IPS DF 6.9 (cell line): Measurements from ENCODE around the gene RAD51B.

Source experiments
- DNase-seq: peaks from one replicate; pipeline ENCODE4 v3.0.0-alpha.2; 2013; ENCODE audit warnings: low read depth, low spot score
- H3K27ac ChIP-seq: one replicate; pipeline ENCODE4 v1.5.1; 2013; ENCODE audit warnings: low read length, control low read depth
- H3K27me3 ChIP-seq: 2 replicates; pipeline ENCODE4 v1.6.1; 2013; ENCODE audit warnings: mild to moderate bottlenecking, low read length; ENCODE audit not compliant: control insufficient read depth, insufficient read depth
- H3K36me3 ChIP-seq: 2 replicates; pipeline ENCODE4 v1.6.1; 2013; ENCODE audit warnings: low read length; ENCODE audit not compliant: control insufficient read depth, insufficient read depth
- H3K4me1 ChIP-seq: 2 replicates; pipeline ENCODE4 v1.6.1; 2013; ENCODE audit warnings: low read length; ENCODE audit not compliant: control insufficient read depth, insufficient read depth
- H3K4me3 ChIP-seq: 2 replicates; pipeline ENCODE4 v1.5.1; 2013; ENCODE audit warnings: mild to moderate bottlenecking, low read length
- H3K9me3 ChIP-seq: 2 replicates; pipeline ENCODE4 v1.6.1; 2013; ENCODE audit warnings: low read length, inconsistent platforms; ENCODE audit not compliant: control insufficient read depth, insufficient read depth
- WGBS: extraction: QIAGEN DNeasy Blood & Tissue Kit; methylation state at CpG from one replicate; pipeline ENCODE4 v1.1.7; 2013; ENCODE audit warnings: mixed read lengths, missing lambda C conversion rate; ENCODE audit not compliant: insufficient read length, insufficient coverage; 5-methylcytosine and 5-hydroxymethylcytosine counted together

The RAD51B gene

GRCh38 chr14:68685419-68686204, 866.0 kb downstream of the RAD51B start:
- Histone ChIP-seq H3K36me3 (0 out of 2 replicates have a peak, but pooled peaks cover 2% of the 10 kb centered on the region), H3K9me3 (no peaks in the 10 kb centered on the region), H3K27me3 (no peaks in the 10 kb centered on the region), H3K4me3 (no peak overlapping the region), H3K4me1 (peaks cover 5% of the 10 kb centered on the region; the same call in 1 of the 2 replicates), H3K27ac (no peak overlapping the region)
- WGBS: no CpG with 5 or more reads among the region's 12 CpGs
- DNase-seq: no peak

GRCh38 chr14:68686205-68686465, 866.6 kb downstream of the RAD51B start:
- Histone ChIP-seq H3K36me3 (0 out of 2 replicates have a peak, but pooled peaks cover 2% of the 10 kb centered on the region), H3K27me3 (no peaks in the 10 kb centered on the region), H3K4me3 (no peak overlapping the region), H3K27ac (no peak overlapping the region), H3K9me3 (no peaks in the 10 kb centered on the region), H3K4me1 (peaks cover 5% of the 10 kb centered on the region; the same call in 1 of the 2 replicates)
- no CpG with 5 or more reads among the region's 1 CpG for WGBS
- DNase-seq: no peak

GRCh38 chr14:68686724-68687123, 867.1 kb downstream of the RAD51B start:
- Histone ChIP-seq H3K9me3 (no peaks in the 10 kb centered on the region), H3K36me3 (0 out of 2 replicates have a peak, but pooled peaks cover 2% of the 10 kb centered on the region), H3K4me1 (peaks cover 4% of the 10 kb centered on the region; the same call in 1 of the 2 replicates), H3K4me3 (no peak overlapping the region), H3K27ac (no peak overlapping the region), H3K27me3 (no peaks in the 10 kb centered on the region)
- no peak for DNase-seq
- WGBS: no CpG with 5 or more reads among the region's 8 CpGs

GRCh38 chr14:68687746-68688145, 868.2 kb downstream of the RAD51B start:
- H3K9me3 ChIP-seq: no peaks in the 10 kb centered on the region
- no peak overlapping the region for H3K27ac ChIP-seq
- H3K36me3 ChIP-seq: 0 out of 2 replicates have a peak, but pooled peaks cover 2% of the 10 kb centered on the region
- H3K27me3 ChIP-seq: no peaks in the 10 kb centered on the region
- no peak overlapping the region for H3K4me3 ChIP-seq
- no peak for DNase-seq
- WGBS: no CpG with 5 or more reads among the region's 11 CpGs
- peaks cover 4% of the 10 kb centered on the region; the same call in 1 of the 2 replicates for H3K4me1 ChIP-seq

GRCh38 chr14:68688872-68689371, 869.3 kb downstream of the RAD51B start:
- WGBS: no CpG with 5 or more reads among the region's 9 CpGs
- Histone ChIP-seq H3K9me3 (no peaks in the 10 kb centered on the region), H3K4me3 (no peak overlapping the region), H3K36me3 (0 out of 2 replicates have a peak, but pooled peaks cover 2% of the 10 kb centered on the region), H3K4me1 (peaks cover 4% of the 10 kb centered on the region; the same call in 1 of the 2 replicates), H3K27me3 (no peaks in the 10 kb centered on the region), H3K27ac (no peak overlapping the region)
- no peak for DNase-seq

- no CpG with 5 or more reads among the region's 5 CpGs for WGBS
- Histone ChIP-seq H3K9me3 (no peaks in the 10 kb centered on the region), H3K27me3 (no peaks in the 10 kb centered on the region), H3K4me1 (peaks cover 4% of the 10 kb centered on the region; the same call in 1 of the 2 replicates), H3K27ac (no peak overlapping the region), H3K36me3 (0 out of 2 replicates have a peak, but pooled peaks cover 2% of the 10 kb centered on the region), H3K4me3 (no peak overlapping the region)
- DNase-seq: no peak
Observed at GRCh38 chr14:68689511-68689910, 869.9 kb downstream of the RAD51B start.

- H3K4me3 ChIP-seq: no peak overlapping the region
- H3K27me3 ChIP-seq: no peaks in the 10 kb centered on the region
- no CpG with 5 or more reads among the region's 13 CpGs for WGBS
- no peak for DNase-seq
- no peak overlapping the region for H3K27ac ChIP-seq
- H3K36me3 ChIP-seq: 0 out of 2 replicates have a peak, but pooled peaks cover 2% of the 10 kb centered on the region
- peaks cover 4% of the 10 kb centered on the region; the same call in 1 of the 2 replicates for H3K4me1 ChIP-seq
- H3K9me3 ChIP-seq: no peaks in the 10 kb centered on the region
Observed at GRCh38 chr14:68690089-68690958, 870.7 kb downstream of the RAD51B start.

GRCh38 chr14:68691031-68691791, 871.6 kb downstream of the RAD51B start:
- Histone ChIP-seq H3K9me3 (no peaks in the 10 kb centered on the region), H3K27ac (no peak overlapping the region), H3K36me3 (0 out of 2 replicates have a peak, but pooled peaks cover 2% of the 10 kb centered on the region), H3K27me3 (no peaks in the 10 kb centered on the region), H3K4me1 (peaks cover 4% of the 10 kb centered on the region; the same call in 1 of the 2 replicates), H3K4me3 (no peak overlapping the region)
- no peak for DNase-seq
- WGBS: no CpG with 5 or more reads among the region's 24 CpGs

- no peak for DNase-seq
- 0 out of 2 replicates have a peak, but pooled peaks cover 2% of the 10 kb centered on the region for H3K36me3 ChIP-seq
- WGBS: no CpG with 5 or more reads among the region's 3 CpGs
- H3K9me3 ChIP-seq: no peaks in the 10 kb centered on the region
- H3K27ac ChIP-seq: no peak overlapping the region
- H3K27me3 ChIP-seq: no peaks in the 10 kb centered on the region
- peaks cover 4% of the 10 kb centered on the region; the same call in 1 of the 2 replicates for H3K4me1 ChIP-seq
- no peak overlapping the region for H3K4me3 ChIP-seq
Observed at GRCh38 chr14:68691792-68692118, 872.2 kb downstream of the RAD51B start.

GRCh38 chr14:68692216-68692615, 872.6 kb downstream of the RAD51B start:
- DNase-seq: no peak
- Histone ChIP-seq H3K9me3 (no peaks in the 10 kb centered on the region), H3K4me1 (peaks cover 4% of the 10 kb centered on the region; the same call in 1 of the 2 replicates), H3K27ac (no peak overlapping the region), H3K36me3 (0 out of 2 replicates have a peak, but pooled peaks cover 2% of the 10 kb centered on the region), H3K4me3 (no peak overlapping the region), H3K27me3 (no peaks in the 10 kb centered on the region)
- WGBS: no CpG with 5 or more reads among the region's 8 CpGs
